Measurements from ENCODE around the gene NEK2. TPM values are rescaled to one million over a fixed set of nuclear protein-coding genes. Genes with fewer than 3 reads are reported as not detected.
"Not testable (repeated sequence)": the region's sequence is repeated elsewhere in the genome, so short reads cannot be mapped to it uniquely, and the experiment has no call there.

Gene NEK2
- total RNA-seq, 1 experiment from 2014 or later, result 44.5 TPM

- Mint-ChIP-seq H3K36me3 (ENCODE audit: insufficient read depth, unreplicated experiment) (no peaks in the 10 kb centered on the region), H3K4me3 (ENCODE audit: unreplicated experiment) (no peak overlapping the region), H3K9me3 (ENCODE audit: unreplicated experiment) (no peaks in the 10 kb centered on the region), H3K27me3 (ENCODE audit: insufficient read depth, unreplicated experiment) (no peaks in the 10 kb centered on the region), H3K27ac (ENCODE audit: low read depth, unreplicated experiment) (no peak overlapping the region), H3K4me1 (ENCODE audit: insufficient read depth, unreplicated experiment) (no peaks in the 10 kb centered on the region)
- POLR2A ChIA-PET, result interaction anchor here (1.0 to 1.6 kb wide), 4 partner anchors 10 to 20 kb away, joined by 3 to 8 read pairs (median 4); no protein-coding TSS in a partner anchor
- intact Hi-C loops (cut with micrococcal nuclease), result no loop called here
- CTCF ChIA-PET, result interaction anchor here (0.7 to 3.5 kb wide), 11 partner anchors 12 to 223 kb away, joined by 3 to 25 read pairs (median 5); no protein-coding TSS in a partner anchor
- DNase-seq (ENCODE audit: unreplicated experiment), result no peak
- no TSS peak for BruUV-seq (replicated peaks)
- no peak for TF ChIP-seq CTCF (IDR thresholded peaks at IDR 0.05; ENCODE audit: unreplicated experiment)
Measured at GRCh38 chr1:211722277-211723175, 47.1 kb upstream of the NEK2 start.

- H3K9me3 Mint-ChIP-seq (ENCODE audit: unreplicated experiment); H3K4me3 Mint-ChIP-seq (ENCODE audit: unreplicated experiment); H3K36me3 Mint-ChIP-seq (ENCODE audit: insufficient read depth, unreplicated experiment); H3K4me1 Mint-ChIP-seq (ENCODE audit: insufficient read depth, unreplicated experiment); intact Hi-C loops (cut with micrococcal nuclease); H3K27me3 Mint-ChIP-seq (ENCODE audit: insufficient read depth, unreplicated experiment); H3K27ac Mint-ChIP-seq (ENCODE audit: low read depth, unreplicated experiment); BruUV-seq (replicated peaks); DNase-seq (ENCODE audit: unreplicated experiment): not testable (repeated sequence)
- POLR2A ChIA-PET, result interaction anchor here (0.6 kb wide), 1 partner anchor 19 kb away, joined by 3 read pairs; no protein-coding TSS in a partner anchor
- CTCF ChIA-PET, result interaction anchor here (0.6 to 1.6 kb wide), 3 partner anchors 17 to 35 kb away, joined by 3 to 9 read pairs (median 3); no protein-coding TSS in a partner anchor
Measured at GRCh38 chr1:211716555-211716954, 41.1 kb upstream of the NEK2 start.

GRCh38 chr1:211715971-211716370 lies 40.5 kb upstream of the NEK2 start:
- DNase-seq (ENCODE audit: unreplicated experiment), result no peak
- Mint-ChIP-seq H3K36me3 (ENCODE audit: insufficient read depth, unreplicated experiment) (no peaks in the 10 kb centered on the region), H3K4me3 (ENCODE audit: unreplicated experiment) (no peak overlapping the region), H3K27ac (ENCODE audit: low read depth, unreplicated experiment) (no peak overlapping the region), H3K27me3 (ENCODE audit: insufficient read depth, unreplicated experiment) (no peaks in the 10 kb centered on the region), H3K9me3 (ENCODE audit: unreplicated experiment) (no peaks in the 10 kb centered on the region), H3K4me1 (ENCODE audit: insufficient read depth, unreplicated experiment) (peaks cover 11% of the 10 kb centered on the region)
- CTCF ChIA-PET, result interaction anchor here (0.6 to 1.6 kb wide), 3 partner anchors 17 to 34 kb away, joined by 3 to 9 read pairs (median 3); no protein-coding TSS in a partner anchor
- BruUV-seq (replicated peaks), result no TSS peak
- no peak for TF ChIP-seq CTCF (IDR thresholded peaks at IDR 0.05; ENCODE audit: unreplicated experiment)
- intact Hi-C loops (cut with micrococcal nuclease), result no loop called here
- POLR2A ChIA-PET, result no interaction called here

GRCh38 chr1:211714154-211714553 lies 38.7 kb upstream of the NEK2 start:
- TF ChIP-seq CTCF (IDR thresholded peaks at IDR 0.05; ENCODE audit: unreplicated experiment), result no peak
- Mint-ChIP-seq H3K27me3 (ENCODE audit: insufficient read depth, unreplicated experiment) (no peaks in the 10 kb centered on the region), H3K4me3 (ENCODE audit: unreplicated experiment) (no peak overlapping the region), H3K36me3 (ENCODE audit: insufficient read depth, unreplicated experiment) (no peaks in the 10 kb centered on the region), H3K27ac (ENCODE audit: low read depth, unreplicated experiment) (no peak overlapping the region), H3K9me3 (ENCODE audit: unreplicated experiment) (no peaks in the 10 kb centered on the region), H3K4me1 (ENCODE audit: insufficient read depth, unreplicated experiment) (peaks cover 12% of the 10 kb centered on the region)
- BruUV-seq (replicated peaks), result no TSS peak
- POLR2A ChIA-PET, result interaction anchor here (1.2 kb wide), 2 partner anchors 12 to 22 kb away, joined by 3 to 4 read pairs; no protein-coding TSS in a partner anchor
- CTCF ChIA-PET, result interaction anchor here (0.6 to 7.1 kb wide), 2 partner anchors 15 to 314 kb away, joined by 4 to 79 read pairs; no protein-coding TSS in a partner anchor
- intact Hi-C loops (cut with micrococcal nuclease), result no loop called here
- DNase-seq (ENCODE audit: unreplicated experiment), result no peak
